ENCODE data around the gene TRMO.

Gene TRMO

DNA sequence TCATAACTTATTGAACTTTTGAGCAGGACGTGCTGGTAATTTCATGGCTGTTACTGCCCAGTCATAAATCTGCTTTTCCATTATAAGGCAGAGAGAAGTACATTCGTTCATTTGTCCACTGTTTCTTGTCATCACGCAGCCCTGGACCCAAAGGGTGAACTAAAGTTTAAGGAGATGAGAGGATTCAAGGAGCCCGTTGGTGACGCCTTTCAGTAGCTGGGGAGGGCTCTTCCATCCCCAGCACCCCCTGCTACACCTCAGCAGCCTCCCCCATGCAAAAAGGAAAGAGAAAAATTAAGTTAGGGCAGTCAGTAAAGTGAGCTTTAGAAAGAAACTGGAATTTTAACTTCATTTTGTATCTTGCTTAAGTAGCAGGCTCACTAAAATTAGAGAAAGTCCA, 66.4 kb downstream of the TRMO start:
- TF ChIP-seq CTCF (IDR thresholded peaks at IDR 0.05; ENCODE audit: insufficient read depth, low read depth, low read length, missing control alignments) = no peak
- no peak overlapping the region for H3K4me3 ChIP-seq (ENCODE audit: low read depth, low read length)
- DNase-seq (ENCODE audit: low read depth) = no peak

GRCh38 chr9:97855486-97855875, 66.8 kb downstream of the TRMO start:
- DNase-seq (ENCODE audit: low read depth) = no peak
- no peak overlapping the region for H3K4me3 ChIP-seq (ENCODE audit: low read depth, low read length)
- TF ChIP-seq CTCF (IDR thresholded peaks at IDR 0.05; ENCODE audit: insufficient read depth, low read depth, low read length, missing control alignments) = no peak

GRCh38 chr9:97854696-97855485, 67.4 kb downstream of the TRMO start:
- TF ChIP-seq CTCF (IDR thresholded peaks at IDR 0.05; ENCODE audit: insufficient read depth, low read depth, low read length, missing control alignments) = no peak
- DNase-seq (ENCODE audit: low read depth) = no peak
- no peak overlapping the region for H3K4me3 ChIP-seq (ENCODE audit: low read depth, low read length)

All from GM12865 (cell line).